T-helper 2 cell treated with Interferon-gamma antibody and Interleukin-4, amounts not matched to agents 5 μg/mL and 100 μg/mL, for 36 hours (primary cell): Measurements from ENCODE around the gene EML2.
A peak's percentile ranks its signal among the peaks of the same experiment; 100 is the strongest.
"Not testable (repeated sequence)": the region's sequence is repeated elsewhere in the genome, so short reads cannot be mapped to it uniquely, and the experiment has no call there.

ENCODE experiments used
- DNase-seq: peaks from one replicate; pipeline ENCODE4 v3.0.0; 2021; ENCODE audit warnings: low spot score
- H3K27ac Mint-ChIP-seq: one replicate; pipeline ENCODE4 v1.8.0; 2021; ENCODE audit warnings: mild to moderate bottlenecking, mixed read lengths
- H3K27me3 Mint-ChIP-seq: one replicate; pipeline ENCODE4 v1.8.0; 2021; ENCODE audit warnings: low read depth, mixed read lengths
- H3K36me3 Mint-ChIP-seq: one replicate; pipeline ENCODE4 v1.8.0; 2021; ENCODE audit warnings: low read depth, mixed read lengths
- H3K4me1 Mint-ChIP-seq: one replicate; pipeline ENCODE4 v1.8.0; 2021; ENCODE audit warnings: low read depth, mixed read lengths
- H3K4me3 Mint-ChIP-seq: one replicate; pipeline ENCODE4 v1.8.0; 2022; ENCODE audit warnings: mild to moderate bottlenecking, moderate library complexity, mixed read lengths
- H3K9me3 Mint-ChIP-seq: one replicate; pipeline ENCODE4 v1.8.0; 2021; ENCODE audit warnings: mixed read lengths

Gene EML2

GRCh38 chr19:45616704-45617017 is 22.5 kb downstream of the EML2 start:
- DNase-seq, result no peak
- no peak overlapping the region for H3K27ac Mint-ChIP-seq
- no peaks in the 10 kb centered on the region for H3K27me3 Mint-ChIP-seq
- H3K4me1 Mint-ChIP-seq, result peaks cover 16% of the 10 kb centered on the region
- H3K4me3 Mint-ChIP-seq, result no peak overlapping the region
- no peaks in the 10 kb centered on the region for H3K9me3 Mint-ChIP-seq
- H3K36me3 Mint-ChIP-seq, result peaks cover 41% of the 10 kb centered on the region

GRCh38 chr19:45615795-45616703 is 23.1 kb downstream of the EML2 start:
- H3K4me3 Mint-ChIP-seq, result no peak overlapping the region
- H3K4me1 Mint-ChIP-seq, result peaks cover 16% of the 10 kb centered on the region
- H3K27ac Mint-ChIP-seq, result no peak overlapping the region
- no peaks in the 10 kb centered on the region for H3K27me3 Mint-ChIP-seq
- no peaks in the 10 kb centered on the region for H3K9me3 Mint-ChIP-seq
- peaks cover 36% of the 10 kb centered on the region for H3K36me3 Mint-ChIP-seq
- DNase-seq, result peak; percentile 69

GRCh38 chr19:45615056-45615455 is 24.1 kb downstream of the EML2 start:
- H3K27me3 Mint-ChIP-seq, H3K27ac Mint-ChIP-seq: not testable (repeated sequence)

GRCh38 chr19:45613926-45614725 is 25.1 kb downstream of the EML2 start:
- Mint-ChIP-seq H3K36me3 (peaks cover 39% of the 10 kb centered on the region), H3K27ac (peak overlapping the region; percentile 84), H3K9me3 (no peaks in the 10 kb centered on the region), H3K4me1 (peaks cover 16% of the 10 kb centered on the region), H3K4me3 (peak overlapping the region; percentile 30), H3K27me3 (no peaks in the 10 kb centered on the region)
- peak; percentile 71 for DNase-seq

More at GRCh38 chr19:45615056-45615455, 24.1 kb downstream of the EML2 start:
- H3K4me3 Mint-ChIP-seq, H3K9me3 Mint-ChIP-seq, DNase-seq: not testable (repeated sequence)
- Mint-ChIP-seq H3K36me3 (peaks cover 36% of the 10 kb centered on the region), H3K4me1 (peaks cover 16% of the 10 kb centered on the region)

- Mint-ChIP-seq H3K36me3 (peaks cover 25% of the 10 kb centered on the region), H3K27ac (no peak overlapping the region), H3K27me3 (no peaks in the 10 kb centered on the region), H3K9me3 (no peaks in the 10 kb centered on the region), H3K4me1 (peaks cover 10% of the 10 kb centered on the region), H3K4me3 (no peak overlapping the region)
- DNase-seq, result no peak
These were observed 30.2 kb downstream of the EML2 start for GRCh38 chr19:45608948-45609347.

- DNase-seq, result peak; percentile 23
- Mint-ChIP-seq H3K27ac (peak overlapping the region; percentile 78), H3K27me3 (peaks cover 13% of the 10 kb centered on the region), H3K36me3 (peaks cover 22% of the 10 kb centered on the region), H3K9me3 (no peaks in the 10 kb centered on the region), H3K4me3 (no peak overlapping the region), H3K4me1 (peaks cover 7% of the 10 kb centered on the region)
These were observed 31.8 kb downstream of the EML2 start for GRCh38 chr19:45607071-45608029.

GRCh38 chr19:45601524-45602374 is 37.4 kb downstream of the EML2 start, which contains the start of gene GPR4:
Gene GPR4, minus strand, starts transcription at chr19:45602212. Its CDS starts 10,346 bp downstream, at chr19:45591866.
- Mint-ChIP-seq H3K4me1 (peaks cover 21% of the 10 kb centered on the region), H3K27me3 (peaks cover 67% of the 10 kb centered on the region), H3K4me3 (no peak within 1 kb of the TSS), H3K9me3 (no peaks in the 10 kb centered on the region), H3K36me3 (no peaks in the 10 kb centered on the region), H3K27ac (no peak within 1 kb of the TSS)
- no peak for DNase-seq

GRCh38 chr19:45601115-45601514 is 38.1 kb downstream of the EML2 start:
- Mint-ChIP-seq H3K27me3 (peaks cover 72% of the 10 kb centered on the region), H3K4me1 (peaks cover 21% of the 10 kb centered on the region), H3K4me3 (no peak overlapping the region), H3K36me3 (no peaks in the 10 kb centered on the region), H3K27ac (no peak overlapping the region), H3K9me3 (no peaks in the 10 kb centered on the region)
- no peak for DNase-seq

- Mint-ChIP-seq H3K4me1 (peaks cover 21% of the 10 kb centered on the region), H3K27me3 (peaks cover 76% of the 10 kb centered on the region), H3K27ac (no peak overlapping the region)
These were observed 38.8 kb downstream of the EML2 start for GRCh38 chr19:45600340-45600885.

GRCh38 chr19:45599286-45599685 is 39.9 kb downstream of the EML2 start:
- Mint-ChIP-seq H3K4me1 (peaks cover 21% of the 10 kb centered on the region), H3K36me3 (no peaks in the 10 kb centered on the region), H3K9me3 (no peaks in the 10 kb centered on the region), H3K27ac (no peak overlapping the region), H3K27me3 (peaks cover 76% of the 10 kb centered on the region), H3K4me3 (no peak overlapping the region)
- DNase-seq, result no peak

More at GRCh38 chr19:45600340-45600885, 38.8 kb downstream of the EML2 start:
- Mint-ChIP-seq H3K36me3 (no peaks in the 10 kb centered on the region), H3K9me3 (no peaks in the 10 kb centered on the region), H3K4me3 (no peak overlapping the region)
- DNase-seq, result no peak

GRCh38 chr19:45598267-45599001 is 40.8 kb downstream of the EML2 start:
- Mint-ChIP-seq H3K27ac (no peak overlapping the region), H3K27me3 (peaks cover 73% of the 10 kb centered on the region)
- no peak for DNase-seq

More at GRCh38 chr19:45598267-45599001, 40.8 kb downstream of the EML2 start:
- Mint-ChIP-seq H3K36me3 (no peaks in the 10 kb centered on the region), H3K4me1 (peaks cover 21% of the 10 kb centered on the region), H3K4me3 (peak overlapping the region; percentile 42), H3K9me3 (no peaks in the 10 kb centered on the region)
